NCI-H1694 treated with DMSO at 0.1 percent for 48 hours (cell line): ENCODE data around the gene ZP3.
A peak's percentile ranks its signal among the peaks of the same experiment; 100 is the strongest.
"Not testable (repeated sequence)": the region's sequence is repeated elsewhere in the genome, so short reads cannot be mapped to it uniquely, and the experiment has no call there.

Experiments
- DNase-seq: peaks from one replicate; lab custom pipeline; 2025; lab: John Stamatoyannopoulos, UW

ZP3 gene

GRCh38 chr7:76442664-76443446, 18.1 kb downstream of the ZP3 start:
- DNase-seq, result not testable (repeated sequence)

- DNase-seq, result not testable (repeated sequence)
These were observed 19.1 kb downstream of the ZP3 start for GRCh38 chr7:76443846-76444245.

GRCh38 chr7:76445577-76446008, 20.8 kb downstream of the ZP3 start:
- DNase-seq, result peak; percentile 2

- DNase-seq, result not testable (repeated sequence)
These were observed 32.3 kb downstream of the ZP3 start for GRCh38 chr7:76457017-76457416.

- not testable (repeated sequence) for DNase-seq
These were observed 33.8 kb downstream of the ZP3 start for GRCh38 chr7:76458504-76458903.

GRCh38 chr7:76460767-76461166, 36.0 kb downstream of the ZP3 start:
- DNase-seq, result not testable (repeated sequence)

GRCh38 chr7:76461464-76462101, 36.8 kb downstream of the ZP3 start, which contains the start of gene DTX2:
Gene DTX2 (plus strand): TSS chr7:76461709. CDS start chr7:76480510, 18,801 bp downstream.
- DNase-seq, result not testable (repeated sequence)

- not testable (repeated sequence) for DNase-seq
These were observed 37.6 kb downstream of the ZP3 start for GRCh38 chr7:76462271-76462882.

GRCh38 chr7:76464959-76465358, 40.2 kb downstream of the ZP3 start:
- DNase-seq, result not testable (repeated sequence)

- not testable (repeated sequence) for DNase-seq
These were observed 41.2 kb downstream of the ZP3 start for GRCh38 chr7:76465950-76466349.

GRCh38 chr7:76467743-76468404, 43.1 kb downstream of the ZP3 start:
- DNase-seq, result not testable (repeated sequence)

- not testable (repeated sequence) for DNase-seq
These were observed 46.9 kb downstream of the ZP3 start for GRCh38 chr7:76471556-76472221.

- DNase-seq, result not testable (repeated sequence)
These were observed 48.3 kb downstream of the ZP3 start for GRCh38 chr7:76473097-76473496.

GRCh38 chr7:76476280-76476679, 51.5 kb downstream of the ZP3 start:
- DNase-seq, result not testable (repeated sequence)

- DNase-seq, result not testable (repeated sequence)
These were observed 52.2 kb downstream of the ZP3 start for GRCh38 chr7:76476742-76477474.

- DNase-seq, result not testable (repeated sequence)
These were observed 54.9 kb downstream of the ZP3 start for GRCh38 chr7:76479628-76480027.

GRCh38 chr7:76480403-76481253, 55.9 kb downstream of the ZP3 start:
- DNase-seq, result not testable (repeated sequence)

- not testable (repeated sequence) for DNase-seq
These were observed 57.9 kb downstream of the ZP3 start for GRCh38 chr7:76482660-76483059.

GRCh38 chr7:76483081-76483480, 58.3 kb downstream of the ZP3 start:
- not testable (repeated sequence) for DNase-seq

GRCh38 chr7:76484456-76484855, 59.7 kb downstream of the ZP3 start:
- DNase-seq, result not testable (repeated sequence)
